ENCODE data around the gene ADAMTS5. TPM values are rescaled to one million over a fixed set of nuclear protein-coding genes. Genes with fewer than 3 reads are reported as not detected.

The ADAMTS5 gene
- polyA plus RNA-seq, 1 donor from 2014 or later = not detected

- Mint-ChIP-seq H3K4me3 (no peak overlapping the region), H3K36me3 (no peaks in the 10 kb centered on the region)
These were observed 32.5 kb downstream of the ADAMTS5 start for GRCh38 chr21:26934383-26934782.

GRCh38 chr21:26933448-26933847 is 33.4 kb downstream of the ADAMTS5 start:
- H3K9me3 Mint-ChIP-seq = peaks cover 0 to 3% (median 0%) of the 10 kb centered on the region in 3 donors
- no peaks in the 10 kb centered on the region for H3K27me3 Mint-ChIP-seq
- no peak overlapping the region for H3K4me3 Mint-ChIP-seq
- no peaks in the 10 kb centered on the region for H3K36me3 Mint-ChIP-seq
- H3K4me1 Mint-ChIP-seq = peaks cover 0 to 1% (median 0%) of the 10 kb centered on the region in 3 donors
- H3K27ac Mint-ChIP-seq = no peak overlapping the region

More at GRCh38 chr21:26934383-26934782, 32.5 kb downstream of the ADAMTS5 start:
- Mint-ChIP-seq H3K27ac (no peak overlapping the region), H3K27me3 (no peaks in the 10 kb centered on the region), H3K4me1 (no peaks in the 10 kb centered on the region), H3K9me3 (peaks cover 0 to 3% (median 0%) of the 10 kb centered on the region in 3 donors)

GRCh38 chr21:26925636-26926035 is 41.3 kb downstream of the ADAMTS5 start:
- Mint-ChIP-seq H3K4me1 (peaks cover 0 to 2% (median 0%) of the 10 kb centered on the region in 3 donors), H3K27ac (no peak overlapping the region), H3K27me3 (peaks cover 2% of the 10 kb centered on the region), H3K4me3 (no peak overlapping the region), H3K9me3 (peaks cover 0 to 2% (median 0%) of the 10 kb centered on the region in 3 donors), H3K36me3 (no peaks in the 10 kb centered on the region)

GRCh38 chr21:26925122-26925521 is 41.8 kb downstream of the ADAMTS5 start:
- Mint-ChIP-seq H3K9me3 (peaks cover 0 to 2% (median 0%) of the 10 kb centered on the region in 3 donors), H3K27me3 (peaks cover 2% of the 10 kb centered on the region), H3K4me3 (no peak overlapping the region), H3K4me1 (peaks cover 0 to 2% (median 0%) of the 10 kb centered on the region in 3 donors), H3K36me3 (no peaks in the 10 kb centered on the region), H3K27ac (no peak overlapping the region)

- H3K4me3 Mint-ChIP-seq = no peak overlapping the region
- H3K27me3 Mint-ChIP-seq = peaks cover 2% of the 10 kb centered on the region
- peaks cover 0 to 2% (median 0%) of the 10 kb centered on the region in 3 donors for H3K4me1 Mint-ChIP-seq
- no peaks in the 10 kb centered on the region for H3K36me3 Mint-ChIP-seq
- peak overlapping the region in 1 of 3 donors; percentile 33 for H3K27ac Mint-ChIP-seq
- H3K9me3 Mint-ChIP-seq = peaks cover 0 to 2% (median 0%) of the 10 kb centered on the region in 3 donors
These were observed 42.9 kb downstream of the ADAMTS5 start for GRCh38 chr21:26923986-26924385.

GRCh38 chr21:26920055-26920454 is 46.8 kb downstream of the ADAMTS5 start:
- no peak overlapping the region for H3K27ac Mint-ChIP-seq
- no peaks in the 10 kb centered on the region for H3K36me3 Mint-ChIP-seq
- H3K4me3 Mint-ChIP-seq = no peak overlapping the region
- H3K27me3 Mint-ChIP-seq = peaks cover 2% of the 10 kb centered on the region
- H3K4me1 Mint-ChIP-seq = no peaks in the 10 kb centered on the region
- peaks cover 0 to 3% (median 2%) of the 10 kb centered on the region in 3 donors for H3K9me3 Mint-ChIP-seq

- Mint-ChIP-seq H3K4me1 (no peaks in the 10 kb centered on the region), H3K9me3 (peaks cover 0 to 8% (median 3%) of the 10 kb centered on the region in 3 donors), H3K27ac (no peak overlapping the region), H3K4me3 (no peak overlapping the region), H3K36me3 (no peaks in the 10 kb centered on the region), H3K27me3 (peaks cover 1% of the 10 kb centered on the region)
These were observed 48.4 kb downstream of the ADAMTS5 start for GRCh38 chr21:26918323-26919079.

- Mint-ChIP-seq H3K36me3 (no peaks in the 10 kb centered on the region), H3K27me3 (peaks cover 1% of the 10 kb centered on the region), H3K27ac (no peak overlapping the region), H3K4me1 (no peaks in the 10 kb centered on the region), H3K4me3 (no peak overlapping the region), H3K9me3 (peaks cover 0 to 8% (median 3%) of the 10 kb centered on the region in 3 donors)
These were observed 50.1 kb downstream of the ADAMTS5 start for GRCh38 chr21:26916799-26917198.

- no peaks in the 10 kb centered on the region for H3K36me3 Mint-ChIP-seq
- no peak overlapping the region for H3K4me3 Mint-ChIP-seq
- H3K4me1 Mint-ChIP-seq = no peaks in the 10 kb centered on the region
- no peak overlapping the region for H3K27ac Mint-ChIP-seq
- H3K9me3 Mint-ChIP-seq = peaks cover 0 to 8% (median 3%) of the 10 kb centered on the region in 3 donors
- H3K27me3 Mint-ChIP-seq = peaks cover 1% of the 10 kb centered on the region
These were observed 52.3 kb downstream of the ADAMTS5 start for GRCh38 chr21:26914557-26914956.

- H3K27me3 Mint-ChIP-seq = peaks cover 1% of the 10 kb centered on the region
- no peak overlapping the region for H3K27ac Mint-ChIP-seq
- H3K4me3 Mint-ChIP-seq = no peak overlapping the region
- H3K36me3 Mint-ChIP-seq = no peaks in the 10 kb centered on the region
- peaks cover 0 to 1% (median 0%) of the 10 kb centered on the region in 3 donors for H3K4me1 Mint-ChIP-seq
- peaks cover 0 to 8% (median 8%) of the 10 kb centered on the region in 3 donors for H3K9me3 Mint-ChIP-seq
These were observed 54.4 kb downstream of the ADAMTS5 start for GRCh38 chr21:26912466-26912865.

GRCh38 chr21:26909972-26910371 is 56.9 kb downstream of the ADAMTS5 start:
- Mint-ChIP-seq H3K36me3 (no peaks in the 10 kb centered on the region), H3K4me1 (peaks cover 0 to 1% (median 0%) of the 10 kb centered on the region in 3 donors), H3K27ac (no peak overlapping the region), H3K9me3 (peaks cover 1 to 8% (median 6%) of the 10 kb centered on the region in 3 donors), H3K27me3 (peaks cover 1% of the 10 kb centered on the region), H3K4me3 (no peak overlapping the region)

- Mint-ChIP-seq H3K27ac (no peak overlapping the region), H3K27me3 (no peaks in the 10 kb centered on the region), H3K9me3 (peaks cover 0 to 6% (median 3%) of the 10 kb centered on the region in 3 donors), H3K36me3 (no peaks in the 10 kb centered on the region), H3K4me3 (no peak overlapping the region), H3K4me1 (no peaks in the 10 kb centered on the region)
These were observed 65.9 kb downstream of the ADAMTS5 start for GRCh38 chr21:26900980-26901379.

GRCh38 chr21:26892151-26892550 is 74.7 kb downstream of the ADAMTS5 start:
- Mint-ChIP-seq H3K4me3 (no peak overlapping the region), H3K27me3 (no peaks in the 10 kb centered on the region), H3K9me3 (peaks cover under 1 to 8% (median 4%) of the 10 kb centered on the region in 3 donors), H3K36me3 (no peaks in the 10 kb centered on the region), H3K4me1 (no peaks in the 10 kb centered on the region), H3K27ac (no peak overlapping the region)

GRCh38 chr21:26888931-26889330 is 78.0 kb downstream of the ADAMTS5 start:
- Mint-ChIP-seq H3K4me3 (no peak overlapping the region), H3K27ac (no peak overlapping the region), H3K9me3 (peaks cover 0 to 5% (median 4%) of the 10 kb centered on the region in 3 donors), H3K27me3 (peaks cover 1% of the 10 kb centered on the region), H3K4me1 (no peaks in the 10 kb centered on the region), H3K36me3 (no peaks in the 10 kb centered on the region)

GRCh38 chr21:26888256-26888655 is 78.6 kb downstream of the ADAMTS5 start:
- H3K27me3 Mint-ChIP-seq = peaks cover 1% of the 10 kb centered on the region
- no peak overlapping the region for H3K27ac Mint-ChIP-seq
- H3K9me3 Mint-ChIP-seq = peaks cover 0 to 5% (median 4%) of the 10 kb centered on the region in 3 donors
- no peaks in the 10 kb centered on the region for H3K4me1 Mint-ChIP-seq
- no peak overlapping the region for H3K4me3 Mint-ChIP-seq
- H3K36me3 Mint-ChIP-seq = no peaks in the 10 kb centered on the region

GRCh38 chr21:26887251-26887650 is 79.6 kb downstream of the ADAMTS5 start:
- Mint-ChIP-seq H3K27ac (no peak overlapping the region), H3K36me3 (no peaks in the 10 kb centered on the region), H3K4me1 (no peaks in the 10 kb centered on the region), H3K27me3 (peaks cover 1% of the 10 kb centered on the region), H3K9me3 (peaks cover 0 to 5% (median 4%) of the 10 kb centered on the region in 3 donors), H3K4me3 (no peak overlapping the region)
